Erythroblast (primary cell): ENCODE data around the gene NDST4.

Experiments
- DNase-seq, 2 experiments: peaks; one replicate each; lab custom pipeline; 2025; lab: John Stamatoyannopoulos, UW
- GATA1 ChIP-seq: IDR thresholded peaks from 2 replicates; pipeline ENCODE4 v1.6.1; 2011; ENCODE audit warnings: low read depth, mild to moderate bottlenecking, control low read depth, low read length, moderate library complexity
- POLR2A ChIP-seq: IDR thresholded peaks from 2 replicates; pipeline ENCODE4 v1.6.1; 2011; ENCODE audit warnings: mild to moderate bottlenecking, low read length

Gene NDST4

DNA sequence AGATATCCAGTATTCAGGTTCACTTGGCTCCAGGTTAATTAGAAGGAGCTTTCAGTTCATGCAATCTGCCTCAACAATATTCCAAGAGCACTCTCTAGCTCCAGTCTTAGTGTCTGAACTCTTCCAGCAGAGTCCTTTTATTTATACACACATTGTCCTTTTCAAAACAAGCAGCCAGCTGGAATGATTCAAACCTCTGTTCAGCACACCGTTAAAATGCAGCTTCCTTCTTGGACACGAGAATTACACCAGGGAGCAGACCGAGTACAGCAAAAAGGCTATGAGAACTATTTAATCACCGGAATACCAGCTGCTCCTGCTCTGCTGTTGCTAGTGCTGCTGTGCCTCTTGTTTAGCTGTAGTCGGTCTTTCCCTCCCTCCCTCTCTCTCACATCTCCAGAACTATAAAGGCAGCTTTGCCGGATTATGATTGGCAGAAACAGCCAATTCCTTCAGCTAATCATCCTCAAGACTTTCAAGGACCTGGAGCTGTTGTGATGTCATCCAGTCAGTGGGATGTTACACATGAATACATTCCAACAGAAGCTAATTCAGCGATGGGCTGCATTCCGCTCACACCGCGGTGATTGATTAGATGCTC is at the start of gene NDST4:
TSS of gene NDST4 (minus strand) at position 115 of the 601 bp plus-strand sequence. CDS start 36,584 bp downstream, outside the sequence.
- DNase-seq: no peak
- TF ChIP-seq POLR2A (no peak), GATA1 (no peak)

DNA sequence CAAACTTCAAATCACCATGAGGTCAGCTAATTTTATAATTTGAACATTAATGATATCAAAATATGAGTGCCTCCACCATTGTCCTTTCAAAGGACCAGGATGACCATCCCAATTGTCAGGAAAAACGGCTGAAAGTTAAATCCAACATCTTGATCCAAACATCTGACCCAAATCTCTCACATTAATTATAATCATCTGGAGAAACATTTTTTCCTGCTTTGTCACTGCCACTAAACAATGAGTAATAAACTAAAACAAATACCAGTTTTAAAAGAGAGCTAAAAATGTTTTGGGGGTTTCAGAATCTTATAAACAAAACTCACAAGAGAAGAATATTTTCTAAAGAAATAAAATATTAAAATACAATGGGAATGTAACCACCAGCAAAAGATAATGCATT is 45.7 kb upstream of the NDST4 start:
- no peak for DNase-seq
- TF ChIP-seq POLR2A: no peak
- TF ChIP-seq GATA1: no peak

DNA sequence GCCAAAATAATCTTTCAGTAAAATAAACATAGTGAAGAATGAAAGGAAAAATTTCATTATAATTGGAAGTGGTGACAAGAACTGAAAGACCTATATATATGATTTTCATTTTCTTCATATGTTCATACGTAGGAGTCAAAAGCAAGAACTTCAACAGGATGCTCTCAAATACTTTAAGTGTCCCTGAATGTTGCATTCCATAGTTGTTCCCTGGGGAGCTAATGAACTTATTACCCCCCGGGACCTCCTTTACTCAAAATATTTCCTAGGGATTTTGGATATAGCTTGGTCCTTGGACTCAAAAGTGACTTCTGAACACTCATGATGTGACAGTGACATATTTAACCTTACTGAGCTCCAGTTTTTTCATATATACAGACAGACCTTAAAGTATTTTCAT is 44.9 kb upstream of the NDST4 start:
- DNase-seq: no peak
- TF ChIP-seq POLR2A (no peak), GATA1 (no peak)

DNA sequence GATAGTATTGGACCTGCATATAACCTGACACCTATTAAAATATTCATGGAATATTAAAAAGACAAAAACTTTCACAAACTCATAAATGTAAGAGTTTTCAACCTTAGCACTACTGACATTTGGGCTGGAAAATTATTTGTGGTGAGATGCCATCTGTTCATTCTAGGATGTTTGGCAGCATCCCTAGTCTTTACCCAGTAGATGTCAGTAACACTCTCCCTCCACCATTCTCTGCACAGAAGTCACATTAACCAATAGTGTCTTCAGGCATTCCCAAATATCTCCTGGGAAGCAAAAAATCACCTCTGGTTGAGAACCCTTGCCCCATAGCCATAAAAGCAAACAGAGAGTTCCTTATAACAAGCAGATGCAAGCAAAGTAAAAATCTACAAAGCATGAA is 41.4 kb upstream of the NDST4 start:
- no peak for DNase-seq
- TF ChIP-seq POLR2A (no peak), GATA1 (no peak)

DNA sequence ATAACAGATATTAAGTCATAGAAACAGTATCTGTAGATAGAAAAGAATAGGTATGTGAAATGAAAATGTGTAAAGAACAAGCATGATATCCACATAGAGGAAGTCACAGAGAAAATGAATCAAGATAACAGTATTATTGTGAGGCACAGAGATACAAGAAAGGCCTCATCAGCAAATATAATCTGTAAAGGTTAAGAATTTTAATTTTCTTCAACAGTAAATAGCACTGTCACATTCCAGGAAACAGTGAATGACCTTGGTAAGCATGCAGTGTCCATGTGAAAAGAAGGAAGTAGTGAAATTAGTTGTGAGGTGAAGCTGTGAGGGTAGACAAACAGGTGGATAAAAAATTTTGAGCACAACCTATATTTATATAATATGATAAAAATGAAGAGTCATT is 39.5 kb upstream of the NDST4 start:
- DNase-seq: no peak
- TF ChIP-seq POLR2A: no peak
- no peak for TF ChIP-seq GATA1

DNA sequence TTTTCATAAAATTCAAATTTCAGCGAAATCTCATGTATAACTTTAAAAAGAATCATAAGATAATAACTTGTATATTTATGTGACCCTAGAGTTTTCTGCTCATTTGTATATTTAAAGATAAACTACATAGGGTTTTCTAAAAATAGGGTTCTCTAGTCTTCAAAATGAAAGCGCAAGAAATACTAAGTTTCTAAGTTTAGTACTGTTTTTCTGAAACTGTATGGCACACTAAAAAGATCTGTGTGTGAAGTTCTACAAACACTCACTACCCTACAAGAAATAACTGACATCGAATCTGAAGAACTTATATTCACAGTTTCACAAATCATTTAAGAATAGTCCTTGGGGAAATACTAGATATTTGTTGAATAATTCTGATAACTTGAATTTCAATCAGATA is 38.7 kb upstream of the NDST4 start:
- no peak for DNase-seq
- TF ChIP-seq POLR2A (no peak), GATA1 (no peak)

DNA sequence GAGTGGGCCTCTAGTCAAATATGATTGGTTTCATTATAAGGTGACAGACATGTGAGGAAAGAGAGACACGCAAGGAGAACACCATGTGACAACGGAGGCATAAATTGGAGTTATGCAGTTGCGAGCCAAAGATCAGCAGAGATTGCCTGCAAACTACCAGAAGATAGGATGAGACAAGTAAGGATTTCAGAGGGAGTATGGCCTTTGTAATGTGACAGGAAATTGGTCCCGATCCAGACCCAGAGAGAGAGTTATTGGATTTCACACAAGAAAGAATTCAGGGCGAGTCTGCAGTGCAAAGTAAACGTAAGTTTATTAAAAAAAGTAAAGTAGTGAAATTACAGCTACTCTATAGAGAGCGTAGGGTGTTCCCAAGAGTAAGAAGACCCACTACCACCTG is 35.7 kb upstream of the NDST4 start:
- no peak for DNase-seq

DNA sequence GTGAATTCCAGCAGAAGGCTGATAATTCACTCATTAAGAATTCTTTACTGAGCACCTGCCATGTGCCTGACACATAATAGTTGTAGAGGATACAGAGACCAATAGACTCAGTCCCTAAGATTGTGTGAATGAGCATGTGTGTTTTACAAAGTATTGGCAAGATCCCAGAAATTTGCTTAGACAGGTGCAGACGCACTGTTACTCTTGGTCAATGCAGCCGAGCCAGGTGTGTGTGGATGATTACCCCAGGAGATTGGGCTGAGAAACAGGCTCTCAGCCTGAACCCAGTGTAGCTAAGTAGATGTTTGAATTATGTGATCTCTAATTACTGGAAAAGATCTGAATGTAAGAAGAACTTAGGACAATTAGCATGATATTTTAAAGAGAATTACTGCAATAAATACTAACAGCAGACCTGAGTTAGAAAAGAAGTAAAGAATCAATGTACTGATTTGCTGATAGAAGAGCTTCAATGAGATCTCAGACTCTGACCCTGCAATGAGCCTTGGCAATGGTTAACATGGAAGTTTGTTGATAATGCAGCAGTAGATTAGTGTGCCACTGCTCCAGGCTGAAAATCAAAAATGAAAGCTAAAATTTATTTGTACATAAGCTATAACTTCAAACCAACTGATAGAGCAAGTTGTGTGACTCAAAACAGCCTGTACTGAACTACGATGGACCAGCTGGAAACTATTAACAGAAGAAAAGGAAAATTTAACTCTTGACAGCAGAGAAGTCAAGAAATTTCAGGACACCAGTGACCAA is 32.2 kb upstream of the NDST4 start:
- DNase-seq: no peak
- no peak for TF ChIP-seq POLR2A
- no peak for TF ChIP-seq GATA1

More for the DNA sequence above, 35.7 kb upstream of the NDST4 start:
- no peak for TF ChIP-seq POLR2A
- TF ChIP-seq GATA1: no peak

DNA sequence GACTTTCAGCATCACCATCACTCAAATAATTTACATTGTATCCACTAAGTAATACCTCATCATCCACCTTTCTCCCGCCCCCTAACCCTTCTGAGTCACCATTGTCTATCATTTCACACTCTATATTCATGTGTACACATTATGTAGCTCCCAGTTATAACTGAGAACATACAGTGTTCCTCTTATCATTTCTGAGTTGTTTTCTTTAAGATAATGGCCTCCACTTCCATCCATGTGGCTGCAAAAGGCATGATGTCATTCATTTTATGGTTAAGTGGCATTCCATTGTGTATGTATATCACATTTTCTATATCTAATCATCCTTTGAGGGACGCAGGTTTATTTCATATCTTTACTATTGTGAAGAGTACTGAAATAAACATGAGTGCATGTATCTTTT is 14.6 kb upstream of the NDST4 start:
- no peak for TF ChIP-seq GATA1
- TF ChIP-seq POLR2A: no peak
- DNase-seq: no peak

DNA sequence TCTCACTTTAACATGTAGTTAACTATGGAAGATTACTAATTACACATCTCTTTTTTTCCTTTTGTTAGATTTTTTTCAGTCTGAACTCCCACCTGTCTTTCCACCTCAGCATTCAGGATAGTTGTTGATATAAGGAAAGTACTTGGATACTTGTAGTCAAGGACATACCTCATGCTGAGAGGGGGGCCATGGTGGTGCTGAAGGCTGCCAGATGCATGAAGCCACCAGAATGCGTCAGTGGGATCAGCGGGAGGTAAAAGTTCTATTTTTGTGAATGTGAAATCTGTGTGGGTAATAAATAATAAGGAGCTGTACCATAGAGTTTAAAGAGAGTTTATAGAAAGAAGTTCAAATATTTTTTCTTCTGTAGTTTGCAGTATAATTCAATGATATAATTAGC is 13.1 kb upstream of the NDST4 start:
- TF ChIP-seq POLR2A (no peak), GATA1 (no peak)
- DNase-seq: no peak

DNA sequence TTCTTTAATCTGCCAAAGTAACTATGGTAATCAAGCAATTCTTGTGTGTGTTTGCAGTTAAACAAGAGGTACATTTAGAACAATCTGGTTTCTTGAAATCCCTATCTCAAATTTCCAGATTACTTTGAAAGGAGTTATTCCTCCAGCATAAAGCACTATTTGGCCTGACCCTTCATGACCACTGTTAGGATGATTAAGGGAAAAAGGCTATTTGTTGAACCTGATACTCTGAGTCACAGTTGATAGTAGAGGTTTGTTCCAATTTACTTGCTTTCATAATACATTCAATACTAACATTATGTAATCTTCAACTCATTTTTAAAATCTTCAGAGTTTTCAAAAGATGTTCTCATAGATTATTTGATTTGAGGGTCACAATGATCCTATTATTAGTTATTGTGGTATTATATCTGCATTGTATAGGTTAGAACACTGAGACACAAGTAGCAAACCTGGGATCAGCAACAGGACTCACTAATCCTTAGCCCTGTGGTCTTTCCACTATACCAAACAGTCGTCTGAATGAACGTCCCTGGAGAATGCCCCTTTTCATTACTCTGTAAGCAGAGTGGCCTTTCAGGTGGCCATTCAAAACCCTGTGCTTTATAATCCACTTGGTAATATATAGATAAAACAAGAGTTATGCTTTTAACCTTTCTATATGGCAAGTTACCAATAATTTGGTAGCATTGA is 8.1 kb upstream of the NDST4 start:
- TF ChIP-seq GATA1 (no peak), POLR2A (no peak)
- no peak for DNase-seq

DNA sequence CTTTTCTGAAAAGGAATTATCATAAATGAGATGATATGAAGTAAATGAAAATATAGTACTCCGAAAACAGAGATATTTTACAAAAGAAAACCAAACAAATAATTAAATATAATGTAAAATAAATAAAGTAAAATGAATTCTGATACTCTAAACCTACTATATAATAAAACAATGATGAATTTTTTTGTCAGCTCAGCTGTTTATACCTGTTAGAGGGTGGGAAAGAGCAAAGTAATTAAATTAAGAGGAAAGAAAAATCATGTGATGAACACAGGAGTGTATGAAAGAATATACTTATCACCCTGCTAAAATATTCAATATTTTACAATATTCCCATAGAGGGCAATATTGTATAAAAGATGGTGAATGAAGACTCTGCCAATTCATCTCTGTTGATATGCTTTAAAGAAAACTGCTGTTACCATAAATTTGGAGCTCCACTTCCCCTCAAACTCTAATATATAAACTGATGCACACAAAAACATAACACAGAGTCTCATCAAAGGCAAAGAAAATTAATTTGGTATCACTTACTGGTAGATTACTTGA is 6.5 kb upstream of the NDST4 start:
- TF ChIP-seq POLR2A: no peak
- TF ChIP-seq GATA1: no peak
- no peak for DNase-seq

DNA sequence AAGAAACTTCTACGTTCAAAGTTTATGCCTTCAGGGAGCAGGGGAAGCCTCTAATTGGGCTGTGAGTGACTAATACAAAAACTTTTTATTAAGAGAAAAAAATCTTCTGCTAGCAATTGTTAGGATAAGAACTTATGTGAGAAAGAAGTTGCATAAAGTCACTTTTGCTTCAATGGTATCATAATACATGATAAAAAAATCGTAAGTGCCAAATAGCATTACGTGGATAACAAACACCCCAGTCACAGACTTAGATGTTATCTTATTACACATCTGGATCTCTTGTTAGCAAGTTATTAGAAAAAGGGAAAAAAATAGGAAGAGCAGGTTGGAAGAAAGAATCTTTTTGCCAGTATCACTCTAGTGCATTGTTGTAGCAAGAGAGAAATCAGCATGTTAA is 4.2 kb upstream of the NDST4 start:
- TF ChIP-seq GATA1: no peak
- no peak for TF ChIP-seq POLR2A
- DNase-seq: no peak

DNA sequence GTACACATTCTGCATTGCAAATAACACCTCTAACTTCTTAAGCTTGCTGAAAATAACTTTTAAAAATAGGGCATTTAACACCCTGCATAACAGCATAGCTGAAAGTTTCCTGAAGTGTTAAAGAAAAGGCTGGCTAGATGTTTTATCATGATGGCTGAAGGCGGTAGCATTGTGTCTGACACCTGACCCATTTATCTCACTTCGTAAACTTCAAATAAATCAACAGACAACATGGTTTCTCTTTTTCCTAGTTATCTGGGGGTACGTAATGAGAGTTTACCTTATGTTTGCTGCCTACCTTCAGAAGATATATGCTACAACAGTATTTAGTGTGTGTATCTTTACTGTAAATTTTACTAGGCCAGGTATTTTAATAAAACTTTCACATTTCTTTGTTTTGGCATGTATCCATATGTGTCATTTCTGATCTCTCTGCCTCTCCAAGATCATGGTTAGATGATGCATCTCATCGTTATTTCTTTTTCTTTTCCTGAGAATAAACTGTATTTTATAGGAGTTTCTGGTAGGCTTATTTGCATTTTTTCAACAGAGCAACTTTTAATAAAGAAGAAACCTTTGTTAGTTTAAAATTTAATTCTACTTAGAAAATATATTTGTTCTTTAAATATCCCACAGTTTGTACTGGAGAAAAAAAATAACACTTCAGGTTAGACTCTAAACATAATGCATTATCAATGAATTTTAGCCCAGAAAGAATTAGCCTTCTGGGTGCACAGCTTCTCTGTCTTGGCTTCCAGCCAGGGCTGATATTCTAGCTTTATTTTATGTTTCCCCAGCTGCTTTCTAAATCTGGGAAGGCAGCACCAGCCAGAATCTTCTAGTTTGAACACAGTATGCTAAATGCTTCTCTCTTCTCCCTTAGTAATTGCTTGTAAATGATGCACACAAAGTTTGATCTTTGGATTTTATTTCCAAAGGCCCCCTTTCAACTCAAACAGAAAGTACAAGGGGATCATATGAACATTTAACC is 2.9 kb downstream of the NDST4 start:
- DNase-seq: no peak
- TF ChIP-seq POLR2A: no peak
- no peak for TF ChIP-seq GATA1
